Thyroid gland (tissue), 4 donors: Measurements from ENCODE around the gene C10orf67.

Source experiments
- POLR2A ChIP-seq, 2 donors: fragments of 450-650 bp; IDR thresholded peaks; one replicate each; pipeline ENCODE4 v1.6.1; 2017; ENCODE audit warnings: antibody characterized with exemption in 2 of 2, mild to moderate bottlenecking in 2 of 2, moderate library complexity in 1 of 2
- TF ChIP-seq, protein P1 (sequence below), 6 experiments: fragments of 200-600 bp in 3 of 6; fragments of 450-650 bp in 3 of 6; sonication (generic) in 3 of 6; IDR thresholded peaks; one replicate each; pipeline ENCODE4 v1.5.1; 2016 to 2019; ENCODE audit warnings: antibody characterized with exemption in 6 of 6, mild to moderate bottlenecking in 2 of 6, inconsistent platforms in 1 of 6, moderate library complexity in 1 of 6

DNA sequence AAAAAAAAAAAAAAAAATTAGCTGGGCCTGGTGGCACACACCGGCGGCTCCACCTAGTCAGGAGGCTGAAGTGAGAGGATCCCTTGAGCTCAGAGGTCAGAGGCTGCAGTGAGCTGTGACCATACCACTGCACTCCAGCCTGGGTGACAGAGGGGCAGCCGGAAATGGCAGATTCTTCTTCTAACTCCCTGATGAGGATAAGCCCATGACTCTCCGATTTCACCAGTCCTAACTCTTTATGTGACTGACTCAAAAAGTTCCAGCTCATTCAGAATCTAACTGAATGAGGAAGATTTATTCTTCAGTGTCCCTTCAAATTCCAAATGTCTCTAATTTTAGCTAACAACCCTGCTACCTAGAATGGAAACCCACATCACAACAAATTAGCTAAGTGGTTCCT is 4.2 kb downstream of the C10orf67 start:
- no peak for TF ChIP-seq POLR2A (IDR thresholded peaks at IDR 0.05)
- TF ChIP-seq, protein P1, sequence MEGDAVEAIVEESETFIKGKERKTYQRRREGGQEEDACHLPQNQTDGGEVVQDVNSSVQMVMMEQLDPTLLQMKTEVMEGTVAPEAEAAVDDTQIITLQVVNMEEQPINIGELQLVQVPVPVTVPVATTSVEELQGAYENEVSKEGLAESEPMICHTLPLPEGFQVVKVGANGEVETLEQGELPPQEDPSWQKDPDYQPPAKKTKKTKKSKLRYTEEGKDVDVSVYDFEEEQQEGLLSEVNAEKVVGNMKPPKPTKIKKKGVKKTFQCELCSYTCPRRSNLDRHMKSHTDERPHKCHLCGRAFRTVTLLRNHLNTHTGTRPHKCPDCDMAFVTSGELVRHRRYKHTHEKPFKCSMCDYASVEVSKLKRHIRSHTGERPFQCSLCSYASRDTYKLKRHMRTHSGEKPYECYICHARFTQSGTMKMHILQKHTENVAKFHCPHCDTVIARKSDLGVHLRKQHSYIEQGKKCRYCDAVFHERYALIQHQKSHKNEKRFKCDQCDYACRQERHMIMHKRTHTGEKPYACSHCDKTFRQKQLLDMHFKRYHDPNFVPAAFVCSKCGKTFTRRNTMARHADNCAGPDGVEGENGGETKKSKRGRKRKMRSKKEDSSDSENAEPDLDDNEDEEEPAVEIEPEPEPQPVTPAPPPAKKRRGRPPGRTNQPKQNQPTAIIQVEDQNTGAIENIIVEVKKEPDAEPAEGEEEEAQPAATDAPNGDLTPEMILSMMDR (IDR thresholded peaks at IDR 0.05), result no peak
